GM12878 (cell line): Measurements from ENCODE around the gene PDRG1. TPM values are rescaled to one million over a fixed set of nuclear protein-coding genes. Genes with fewer than 3 reads are reported as not detected.
A peak's percentile ranks its signal among the peaks of the same experiment; 100 is the strongest.

Experiments
- BRCA1 ChIP-seq: IDR thresholded peaks from 2 replicates; pipeline ENCODE4 v1.6.1; 2011; ENCODE audit warnings: low read depth, low read length, improper control_type of control experiment
- DPF2 ChIP-seq: fragments of 450-650 bp; IDR thresholded peaks from 2 replicates; pipeline ENCODE4 v1.6.1; 2017; ENCODE audit warnings: mild to moderate bottlenecking
- E4F1 ChIP-seq: fragments of 450-650 bp; IDR thresholded peaks from 2 replicates; pipeline ENCODE4 v1.6.1; 2018; ENCODE audit warnings: borderline replicate concordance, mild to moderate bottlenecking; ENCODE audit not compliant: partially characterized antibody
- ESRRA ChIP-seq: IDR thresholded peaks from 2 replicates; pipeline ENCODE4 v1.6.1; 2012; ENCODE audit warnings: mild to moderate bottlenecking, low read length, improper control_type of control experiment
- IKZF1 ChIP-seq: fragments of 450-650 bp; conservative IDR thresholded peaks from 2 replicates; pipeline ENCODE4 v1.6.1; 2017; ENCODE audit warnings: antibody characterized with exemption, mild to moderate bottlenecking
- IKZF2 ChIP-seq, 2 experiments: fragments of 450-650 bp; IDR thresholded peaks; 2 replicates each; pipeline ENCODE4 v1.6.1; 2017; ENCODE audit warnings: mild to moderate bottlenecking in 2 of 2, moderate library complexity in 2 of 2
- NFYA ChIP-seq: IDR thresholded peaks from 2 replicates; pipeline ENCODE4 v1.6.1; 2011; ENCODE audit warnings: low read depth, mild to moderate bottlenecking, low read length, improper control_type of control experiment, borderline replicate concordance
- NR2C1 ChIP-seq: fragments of 450-650 bp; IDR thresholded peaks from 2 replicates; pipeline ENCODE4 v1.6.1; 2017; ENCODE audit warnings: antibody characterized with exemption, mild to moderate bottlenecking, moderate library complexity
- POLR2AphosphoS5 ChIP-seq: IDR thresholded peaks from 2 replicates; pipeline ENCODE4 v1.6.1; 2011; ENCODE audit warnings: mild to moderate bottlenecking, low read length, inconsistent platforms
- POU2F2 ChIP-seq: IDR thresholded peaks from 3 replicates; pipeline ENCODE4 v1.6.1; 2011; ENCODE audit warnings: low read depth, mild to moderate bottlenecking, low read length, borderline replicate concordance
- RAD21 ChIP-seq: IDR thresholded peaks from 2 replicates; pipeline ENCODE4 v1.6.1; 2011; ENCODE audit warnings: mild to moderate bottlenecking, low read depth, low read length, moderate library complexity; ENCODE audit not compliant: insufficient read depth
- REST ChIP-seq: IDR thresholded peaks from 2 replicates; pipeline ENCODE4 v1.6.1; 2012; ENCODE audit warnings: mild to moderate bottlenecking, low read depth, low read length
- SMARCA5 ChIP-seq: fragments of 450-650 bp; IDR thresholded peaks from 2 replicates; pipeline ENCODE4 v1.6.1; 2017; ENCODE audit warnings: mild to moderate bottlenecking
- STAT1 ChIP-seq: fragments of 450-650 bp; conservative IDR thresholded peaks from 2 replicates; pipeline ENCODE4 v1.6.1; 2014; ENCODE audit warnings: antibody characterized with exemption, mild to moderate bottlenecking
- SUZ12 ChIP-seq: fragments of 200-600 bp; sonication (generic); IDR thresholded peaks from one replicate; pipeline ENCODE4 v1.6.1; 2018; ENCODE audit warnings: antibody characterized with exemption, mild to moderate bottlenecking; ENCODE audit not compliant: unreplicated experiment
- TAF1 ChIP-seq: IDR thresholded peaks from 2 replicates; pipeline ENCODE4 v1.6.1; 2011; ENCODE audit warnings: mild to moderate bottlenecking, low read depth, low read length, borderline replicate concordance
- TCF12 ChIP-seq: IDR thresholded peaks from 2 replicates; pipeline ENCODE4 v1.6.1; 2011; ENCODE audit warnings: low read depth, mild to moderate bottlenecking, low read length
- YY1 ChIP-seq: IDR thresholded peaks from 2 replicates; pipeline ENCODE4 v1.6.1; 2011; ENCODE audit warnings: low read depth, mild to moderate bottlenecking, low read length
- ZNF217 ChIP-seq: fragments of 450-650 bp; IDR thresholded peaks from 2 replicates; pipeline ENCODE4 v1.6.1; 2017; ENCODE audit warnings: antibody characterized with exemption, mild to moderate bottlenecking
- ZNF622 ChIP-seq: fragments of 450-650 bp; IDR thresholded peaks from 2 replicates; pipeline ENCODE4 v1.6.1; 2017; ENCODE audit warnings: mild to moderate bottlenecking, inconsistent platforms
- polyA plus RNA-seq, 11 experiments: library from polyadenylated mRNA; depleted of rRNA in 4 of 11; unstranded in 6 of 11; stranded (reverse) in 5 of 11; fragments of >200 nt; fragmentation: Nextera tagmentation in 4 of 11; fragmentation: Illumina TruSeq in 1 of 11; extraction: Ambion mirVana in 4 of 11; extraction: Trizol in 1 of 11; gene quantifications; 1 replicate in 1 of 11; 2 replicates in 10 of 11; pipeline versions ENCODE4 v1.2.1 to v1.2.3, GENCODE V29; 2011 to 2016; ENCODE audit warnings: inconsistent platforms in 2 of 11, missing spikeins in 2 of 11, low read depth in 1 of 11
- total RNA-seq, 4 experiments: library from RNA; depleted of rRNA in 3 of 4; stranded (reverse); fragments of >200 nt in 3 of 4; fragmentation: Illumina TruSeq in 1 of 4; extraction: Trizol in 1 of 4; gene quantifications; 2 replicates each; pipeline versions ENCODE4 v1.2.1 to v1.2.3, GENCODE V29; 2013 to 2021
- TF ChIP-seq, protein P1 (sequence below): IDR thresholded peaks from 2 replicates; pipeline ENCODE4 v1.6.1; 2011; ENCODE audit warnings: low read depth, mild to moderate bottlenecking, low read length, moderate library complexity, borderline replicate concordance; ENCODE audit errors: extremely low read depth

Gene PDRG1
- total and polyA plus RNA-seq, 10 of the 15 experiments (the other 5 are each of a cell fraction or from before 2014, with no cell fraction given) = 11.1 to 55.8 (median 23.3) TPM

DNA sequence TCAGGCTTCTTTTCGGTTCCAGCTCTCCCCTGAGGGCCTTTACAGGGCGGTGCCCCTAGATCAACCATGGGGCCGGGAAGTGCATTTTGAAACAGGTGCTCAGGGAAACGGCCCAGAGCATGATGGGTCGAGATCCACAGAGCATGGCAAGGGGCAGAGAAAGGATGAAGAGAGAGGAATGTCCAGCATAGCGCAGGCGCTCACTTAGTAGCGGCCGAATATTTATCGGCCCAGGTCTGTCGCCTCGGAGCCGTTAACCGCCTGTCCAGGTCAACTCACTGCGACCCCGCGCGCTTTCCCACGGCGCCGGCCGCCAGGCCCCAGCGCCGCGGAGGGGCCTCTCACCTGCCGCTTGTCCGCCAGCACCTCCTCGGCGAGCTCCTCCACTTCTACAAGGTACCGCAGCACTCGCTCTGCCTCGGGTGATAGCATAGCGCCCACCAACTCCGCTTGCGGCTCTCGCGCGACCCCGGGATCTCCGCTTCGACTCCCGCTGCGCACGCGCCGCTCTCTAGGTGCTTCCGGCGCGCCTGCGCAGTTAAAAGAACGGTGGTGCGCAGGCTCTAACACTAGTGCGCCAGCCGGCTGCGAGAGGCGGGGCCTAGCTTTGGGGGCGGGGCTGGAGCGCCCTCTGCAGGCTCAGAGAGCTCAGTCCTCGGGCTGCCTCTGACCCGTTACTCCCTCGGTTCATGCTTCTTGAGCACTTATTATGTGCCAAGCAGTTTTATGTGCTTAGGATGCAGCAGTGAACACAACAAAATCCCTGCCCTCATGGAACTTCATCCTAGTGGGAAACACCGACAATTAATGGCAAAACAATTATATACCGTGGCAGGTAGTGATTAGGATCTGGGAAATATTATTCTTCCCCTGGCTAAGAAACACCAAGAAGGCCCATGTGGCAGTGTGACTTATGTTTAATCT, at the start of gene PDRG1 (continued):
- TF ChIP-seq BRCA1 (peak; percentile 89), IKZF2 (IDR thresholded peaks at IDR 0.05) (no peak), ESRRA (peak; percentile 60; the same call in 1 of the 2 replicates), SMARCA5 (peak; percentile 96), IKZF1 (peak; percentile 100), NFYA (no peak), TAF1 (peak; percentile 83), ZNF622 (no peak), POLR2AphosphoS5 (peak; percentile 95), YY1 (peak; percentile 72; the same call in 1 of the 2 replicates), ZNF217 (no peak), DPF2 (0 out of 2 replicates have a peak, but pooled peaks have one; percentile 52), SUZ12 (no peak), E4F1 (no peak), RAD21 (peak; percentile 86), POU2F2 (peak; percentile 55; the same call in 1 of the 3 replicates), NR2C1 (no peak), TCF12 (0 out of 2 replicates have a peak, but pooled peaks have one; percentile 6), STAT1 (no peak), REST (peak; percentile 11; the same call in 1 of the 2 replicates)
- TF ChIP-seq, protein P1, sequence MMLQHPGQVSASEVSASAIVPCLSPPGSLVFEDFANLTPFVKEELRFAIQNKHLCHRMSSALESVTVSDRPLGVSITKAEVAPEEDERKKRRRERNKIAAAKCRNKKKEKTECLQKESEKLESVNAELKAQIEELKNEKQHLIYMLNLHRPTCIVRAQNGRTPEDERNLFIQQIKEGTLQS = peak; percentile 53; the same call in 1 of the 2 replicates
